ENCODE results near the gene ECM1.
A peak's percentile ranks its signal among the peaks of the same experiment; 100 is the strongest.

Gene ECM1

GRCh38 chr1:150484431-150484830 is 23.5 kb upstream of the ECM1 start:
- DNase-seq (ENCODE audit: insufficient read length) = no peak
- FAIRE-seq = no peak
- TF ChIP-seq POLR2A (IDR thresholded peaks at IDR 0.05; ENCODE audit: low read depth, low read length) (no peak), POLR2AphosphoS5 (IDR thresholded peaks at IDR 0.05; ENCODE audit: low read depth, low read length) (no peak)

DNA sequence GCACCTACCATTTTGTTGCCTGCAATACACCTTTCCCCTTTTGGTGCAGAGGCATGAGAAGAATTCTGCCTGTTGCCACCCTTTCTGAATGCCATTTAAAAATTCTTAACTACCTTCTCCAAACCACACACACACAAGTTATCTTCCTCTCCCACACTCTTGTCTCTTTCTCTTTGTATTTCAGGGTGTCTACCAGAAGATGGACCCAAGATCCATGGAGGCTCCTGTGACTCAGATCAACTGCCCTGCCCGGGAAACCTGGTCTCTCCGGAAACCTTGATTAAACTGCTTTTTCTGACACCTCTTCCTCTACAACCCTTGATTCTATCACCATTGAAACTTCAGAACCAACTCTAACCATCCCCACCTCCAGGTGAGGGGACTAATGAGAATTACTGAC is 23.0 kb upstream of the ECM1 start:
- FAIRE-seq (no peak), DNase-seq (ENCODE audit: insufficient read length) (no peak)
- TF ChIP-seq POLR2A (IDR thresholded peaks at IDR 0.05; ENCODE audit: low read depth, low read length) = no peak
- TF ChIP-seq POLR2AphosphoS5 (IDR thresholded peaks at IDR 0.05; ENCODE audit: low read depth, low read length) = no peak
- no peak for TF ChIP-seq TAF1 (IDR thresholded peaks at IDR 0.05; ENCODE audit: borderline replicate concordance, low read depth, low read length)

GRCh38 chr1:150486966-150487762 is 20.7 kb upstream of the ECM1 start, which contains the start of gene TARS2:
TARS2 (plus strand) TSS chr1:150487419; CDS start chr1:150487451, 32 bp downstream.
- FAIRE-seq = peak; percentile 90
- peak; percentile 79 for DNase-seq (ENCODE audit: insufficient read length)
- TF ChIP-seq POLR2A (IDR thresholded peaks at IDR 0.05; ENCODE audit: low read depth, low read length) = peak; percentile 96
- TF ChIP-seq TAF1 (IDR thresholded peaks at IDR 0.05; ENCODE audit: borderline replicate concordance, low read depth, low read length) = peak; percentile 91
- TF ChIP-seq POLR2AphosphoS5 (IDR thresholded peaks at IDR 0.05; ENCODE audit: low read depth, low read length) = peak; percentile 96

DNA sequence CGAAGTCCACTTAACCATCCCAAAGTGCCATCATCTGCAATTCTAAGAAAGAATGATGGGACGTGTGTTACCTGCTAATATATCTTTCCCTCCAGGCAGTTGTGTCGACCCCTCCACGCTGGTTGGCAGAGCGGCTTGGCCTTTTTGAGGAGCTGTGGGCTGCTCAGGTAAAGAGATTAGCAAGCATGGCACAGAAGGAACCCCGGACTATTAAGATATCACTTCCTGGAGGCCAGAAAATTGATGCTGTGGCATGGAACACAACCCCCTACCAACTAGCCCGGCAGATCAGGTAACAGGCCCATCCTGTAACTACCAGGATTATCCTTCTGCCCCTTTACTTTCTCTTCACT is 20.2 kb upstream of the ECM1 start:
- DNase-seq (ENCODE audit: insufficient read length) (no peak), FAIRE-seq (no peak)
- TF ChIP-seq POLR2AphosphoS5 (IDR thresholded peaks at IDR 0.05; ENCODE audit: low read depth, low read length) = no peak

GRCh38 chr1:150493175-150493574 is 14.7 kb upstream of the ECM1 start:
- no peak for TF ChIP-seq TAF1 (IDR thresholded peaks at IDR 0.05; ENCODE audit: borderline replicate concordance, low read depth, low read length)
- TF ChIP-seq POLR2AphosphoS5 (IDR thresholded peaks at IDR 0.05; ENCODE audit: low read depth, low read length) = no peak
- no peak for TF ChIP-seq POLR2A (IDR thresholded peaks at IDR 0.05; ENCODE audit: low read depth, low read length)
- DNase-seq (ENCODE audit: insufficient read length) = no peak
- no peak for FAIRE-seq

- TF ChIP-seq POLR2AphosphoS5 (IDR thresholded peaks at IDR 0.05; ENCODE audit: low read depth, low read length) (no peak), POLR2A (IDR thresholded peaks at IDR 0.05; ENCODE audit: low read depth, low read length) (no peak), TAF1 (IDR thresholded peaks at IDR 0.05; ENCODE audit: borderline replicate concordance, low read depth, low read length) (no peak)
- FAIRE-seq = no peak
- DNase-seq (ENCODE audit: insufficient read length) = no peak
These were observed 9.6 kb upstream of the ECM1 start for GRCh38 chr1:150498342-150498741.

DNA sequence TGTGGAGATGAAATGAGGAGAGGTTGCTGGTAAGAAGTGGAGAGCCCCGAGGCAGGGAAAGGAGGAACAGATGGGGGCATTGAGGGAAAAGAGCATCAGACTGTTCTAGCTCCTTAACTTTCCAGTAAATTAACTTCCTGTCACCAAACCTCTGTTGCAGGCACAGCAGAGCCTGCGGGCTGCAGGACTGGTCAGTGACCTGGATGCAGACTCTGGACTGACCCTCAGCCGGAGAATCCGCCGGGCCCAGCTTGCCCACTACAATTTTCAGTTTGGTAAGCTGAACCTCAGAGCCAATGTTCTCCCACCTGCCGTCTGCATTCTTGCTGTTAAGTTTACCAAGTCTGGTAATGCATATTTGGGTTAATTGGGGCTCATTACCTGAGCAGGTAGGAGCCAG is 2.5 kb upstream of the ECM1 start:
- no peak for FAIRE-seq
- no peak for DNase-seq (ENCODE audit: insufficient read length)
- TF ChIP-seq POLR2AphosphoS5 (IDR thresholded peaks at IDR 0.05; ENCODE audit: low read depth, low read length) = no peak
- no peak for TF ChIP-seq TAF1 (IDR thresholded peaks at IDR 0.05; ENCODE audit: borderline replicate concordance, low read depth, low read length)
- no peak for TF ChIP-seq POLR2A (IDR thresholded peaks at IDR 0.05; ENCODE audit: low read depth, low read length)

GRCh38 chr1:150508982-150509381 is 1.1 kb downstream of the ECM1 start:
- FAIRE-seq (no peak), DNase-seq (ENCODE audit: insufficient read length) (no peak)

DNA sequence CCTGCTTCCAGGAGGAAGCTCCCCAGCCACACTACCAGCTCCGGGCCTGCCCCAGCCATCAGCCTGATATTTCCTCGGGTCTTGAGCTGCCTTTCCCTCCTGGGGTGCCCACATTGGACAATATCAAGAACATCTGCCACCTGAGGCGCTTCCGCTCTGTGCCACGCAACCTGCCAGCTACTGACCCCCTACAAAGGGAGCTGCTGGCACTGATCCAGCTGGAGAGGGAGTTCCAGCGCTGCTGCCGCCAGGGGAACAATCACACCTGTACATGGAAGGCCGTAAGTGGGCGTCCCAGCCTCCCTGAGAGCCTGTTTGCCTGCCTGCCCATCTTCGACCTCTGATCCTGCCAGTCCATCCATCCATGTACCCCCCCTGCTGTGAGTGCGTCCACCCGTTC is 3.6 kb downstream of the ECM1 start:
- DNase-seq (ENCODE audit: insufficient read length) (no peak), FAIRE-seq (no peak)
- no peak for TF ChIP-seq POLR2AphosphoS5 (IDR thresholded peaks at IDR 0.05; ENCODE audit: low read depth, low read length)
- no peak for TF ChIP-seq POLR2A (IDR thresholded peaks at IDR 0.05; ENCODE audit: low read depth, low read length)
- no peak for TF ChIP-seq TAF1 (IDR thresholded peaks at IDR 0.05; ENCODE audit: borderline replicate concordance, low read depth, low read length)

More at GRCh38 chr1:150508982-150509381, 1.1 kb downstream of the ECM1 start:
- TF ChIP-seq POLR2A (IDR thresholded peaks at IDR 0.05; ENCODE audit: low read depth, low read length) = no peak
- TF ChIP-seq POLR2AphosphoS5 (IDR thresholded peaks at IDR 0.05; ENCODE audit: low read depth, low read length) = no peak
- no peak for TF ChIP-seq TAF1 (IDR thresholded peaks at IDR 0.05; ENCODE audit: borderline replicate concordance, low read depth, low read length)

DNA sequence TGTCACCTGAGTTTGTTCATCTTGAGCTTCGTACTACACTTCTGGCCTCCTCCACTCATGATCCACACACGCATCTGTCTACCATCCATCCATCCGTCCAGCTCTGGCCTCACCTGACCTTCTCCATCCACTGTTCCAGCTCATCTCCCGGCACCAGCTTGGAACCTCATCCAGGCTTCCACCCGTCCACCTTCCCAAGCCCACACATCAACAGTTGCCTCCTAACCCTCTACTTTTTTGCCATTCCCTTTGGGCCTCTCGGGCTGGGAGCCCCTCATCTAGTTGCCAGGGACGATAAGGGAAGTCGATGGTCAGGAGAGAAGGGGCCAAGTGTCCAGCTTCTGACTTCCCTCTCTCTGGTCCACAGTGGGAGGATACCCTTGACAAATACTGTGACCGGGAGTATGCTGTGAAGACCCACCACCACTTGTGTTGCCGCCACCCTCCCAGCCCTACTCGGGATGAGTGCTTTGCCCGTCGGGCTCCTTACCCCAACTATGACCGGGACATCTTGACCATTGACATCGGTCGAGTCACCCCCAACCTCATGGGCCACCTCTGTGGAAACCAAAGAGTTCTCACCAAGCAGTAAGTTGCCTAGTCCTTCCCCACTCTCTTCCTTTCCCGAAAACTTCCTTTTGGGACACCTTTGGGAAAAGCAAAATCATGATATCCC is 4.2 kb downstream of the ECM1 start:
- no peak for TF ChIP-seq POLR2AphosphoS5 (IDR thresholded peaks at IDR 0.05; ENCODE audit: low read depth, low read length)
- no peak for TF ChIP-seq POLR2A (IDR thresholded peaks at IDR 0.05; ENCODE audit: low read depth, low read length)
- TF ChIP-seq TAF1 (IDR thresholded peaks at IDR 0.05; ENCODE audit: borderline replicate concordance, low read depth, low read length) = no peak
- DNase-seq (ENCODE audit: insufficient read length) = no peak
- no peak for FAIRE-seq

GRCh38 chr1:150512846-150513245 is 4.9 kb downstream of the ECM1 start:
- DNase-seq (ENCODE audit: insufficient read length) (no peak), FAIRE-seq (no peak)
- TF ChIP-seq TAF1 (IDR thresholded peaks at IDR 0.05; ENCODE audit: borderline replicate concordance, low read depth, low read length) (no peak), POLR2A (IDR thresholded peaks at IDR 0.05; ENCODE audit: low read depth, low read length) (no peak), POLR2AphosphoS5 (IDR thresholded peaks at IDR 0.05; ENCODE audit: low read depth, low read length) (no peak)

DNA sequence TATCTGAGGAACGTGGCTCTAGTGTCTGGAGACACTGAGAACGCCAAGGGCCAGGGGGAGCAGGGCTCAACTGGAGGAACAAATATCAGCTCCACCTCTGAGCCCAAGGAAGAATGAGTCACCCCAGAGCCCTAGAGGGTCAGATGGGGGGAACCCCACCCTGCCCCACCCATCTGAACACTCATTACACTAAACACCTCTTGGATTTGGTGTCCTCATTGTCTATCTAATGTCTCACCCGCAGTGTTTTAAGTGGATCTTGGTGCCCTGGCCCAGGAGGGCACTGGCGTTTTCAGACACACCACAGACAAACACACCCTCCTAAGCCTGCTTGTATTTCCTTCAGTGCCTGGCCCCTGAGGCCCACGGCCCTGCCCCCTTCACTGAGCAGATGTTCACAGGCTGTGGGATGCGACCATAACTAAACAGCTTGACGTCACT is 5.5 kb downstream of the ECM1 start:
- FAIRE-seq = no peak
- no peak for DNase-seq (ENCODE audit: insufficient read length)
- TF ChIP-seq TAF1 (IDR thresholded peaks at IDR 0.05; ENCODE audit: borderline replicate concordance, low read depth, low read length) = no peak

Data from GM12892 (cell line).